ENCODE measurements around the gene S1PR1. TPM values are rescaled to one million over a fixed set of nuclear protein-coding genes. Genes with fewer than 3 reads are reported as not detected.

S1PR1 gene
- polyA plus RNA-seq, 6 donors from 2014 or later: 102 to 159 (median 133) TPM

DNA sequence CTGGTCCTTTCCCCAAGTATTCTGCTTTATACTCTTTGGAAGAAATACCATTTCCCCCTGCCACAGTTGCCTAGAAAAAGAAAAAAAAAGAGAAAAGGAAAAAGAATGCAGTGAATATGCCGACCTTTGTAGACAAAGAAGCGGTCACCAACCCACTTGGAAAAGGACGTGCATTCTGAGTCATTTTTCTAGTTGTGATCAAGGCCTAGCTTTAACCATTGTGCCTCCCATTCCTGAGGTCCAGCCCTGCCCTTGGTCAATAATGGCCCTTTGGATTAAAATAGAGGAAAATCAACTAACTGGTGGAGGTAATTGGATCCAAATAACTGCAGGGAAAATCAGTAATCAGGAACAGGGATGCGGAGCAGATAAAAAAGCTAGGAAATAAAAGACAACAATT is 24.8 kb downstream of the S1PR1 start:
- no peak for ATAC-seq (ENCODE audit: low read depth in 2 of 2)
- Mint-ChIP-seq H3K4me1 (peaks cover 59 to 79% (median 70%) of the 10 kb centered on the region in 3 donors), H3K27ac (peak overlapping the region in 1 of 6 donors; percentile 39), H3K27me3 (no peaks in the 10 kb centered on the region), H3K4me3 (no peak overlapping the region), H3K9me3 (no peaks in the 10 kb centered on the region), H3K36me3 (no peaks in the 10 kb centered on the region)
- no peak for DNase-seq

DNA sequence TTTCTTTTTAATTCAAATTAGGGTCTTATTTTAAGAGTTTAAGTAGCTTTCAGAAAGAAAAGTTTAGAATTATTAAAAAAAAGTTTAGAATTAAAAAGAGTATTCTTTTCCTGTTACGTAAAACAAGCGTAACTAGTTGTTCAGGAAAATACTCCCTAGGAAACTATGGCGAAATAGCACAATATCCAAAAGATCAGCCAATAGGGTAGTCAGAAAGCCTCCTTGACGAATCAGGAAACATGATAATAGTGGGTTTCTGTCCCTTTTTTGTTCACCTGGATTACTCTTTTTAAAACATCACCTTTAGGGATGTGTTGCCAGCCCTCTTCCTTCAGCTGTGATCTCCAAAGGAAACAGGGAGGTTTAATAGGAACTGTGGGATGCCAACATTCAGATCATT is 25.2 kb downstream of the S1PR1 start:
- Mint-ChIP-seq H3K4me3 (peak overlapping the region in 1 of 8 donors; percentile 57), H3K4me1 (peaks cover 59 to 79% (median 67%) of the 10 kb centered on the region in 3 donors), H3K27me3 (no peaks in the 10 kb centered on the region), H3K36me3 (no peaks in the 10 kb centered on the region), H3K27ac (peak overlapping the region in 1 of 6 donors; percentile 79), H3K9me3 (peaks cover 0 to 1% (median 0%) of the 10 kb centered on the region in 7 donors)
- DNase-seq: no peak
- no peak for ATAC-seq (ENCODE audit: low read depth in 2 of 2)

DNA sequence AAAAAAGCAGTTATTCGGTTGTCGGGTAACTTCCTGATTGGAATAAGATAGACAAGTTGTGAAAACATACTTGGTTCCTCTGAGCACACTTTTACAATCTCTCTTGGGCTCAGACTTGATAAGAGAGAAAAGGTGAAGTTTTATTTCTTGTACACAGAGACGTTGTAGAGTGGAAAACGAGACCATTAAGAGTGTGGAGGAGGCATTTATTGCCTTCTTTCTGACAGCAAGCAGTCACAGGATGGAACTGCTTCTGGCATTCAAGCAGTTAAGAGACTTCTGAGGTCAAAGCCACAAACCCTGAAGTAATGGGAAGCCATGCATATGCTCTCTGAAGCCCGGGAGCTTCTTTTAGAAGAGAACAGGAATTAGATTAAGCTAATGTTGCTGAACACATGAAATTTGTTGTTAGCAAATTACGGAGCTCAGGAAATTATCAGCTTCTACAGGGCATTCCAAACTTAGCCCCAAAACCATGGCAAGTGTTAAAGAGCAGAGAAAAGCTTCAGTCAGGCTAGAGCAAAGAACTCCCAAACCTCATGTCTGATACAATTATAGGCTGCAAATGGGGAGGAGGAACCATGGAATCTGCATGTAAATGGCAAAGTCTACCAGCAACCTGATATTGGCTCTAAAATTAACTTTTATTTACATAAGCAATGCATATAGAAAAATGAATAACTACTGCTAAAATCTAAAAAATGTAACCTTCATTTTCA is 26.0 kb downstream of the S1PR1 start:
- no peaks in the 10 kb centered on the region for H3K27me3 Mint-ChIP-seq
- peaks cover 0 to 1% (median 0%) of the 10 kb centered on the region in 7 donors for H3K9me3 Mint-ChIP-seq
- peak overlapping the region in 4 of 6 donors; percentile 19 to 79 (median 73) for H3K27ac Mint-ChIP-seq
- DNase-seq: peak; percentile 34
- H3K4me3 Mint-ChIP-seq: peak overlapping the region in 7 of 8 donors; percentile 21 to 77 (median 58)
- ATAC-seq (ENCODE audit: low read depth in 2 of 2): peak; percentile 57 to 62
- H3K4me1 Mint-ChIP-seq: peaks cover 58 to 72% (median 65%) of the 10 kb centered on the region in 3 donors
- no peaks in the 10 kb centered on the region for H3K36me3 Mint-ChIP-seq

DNA sequence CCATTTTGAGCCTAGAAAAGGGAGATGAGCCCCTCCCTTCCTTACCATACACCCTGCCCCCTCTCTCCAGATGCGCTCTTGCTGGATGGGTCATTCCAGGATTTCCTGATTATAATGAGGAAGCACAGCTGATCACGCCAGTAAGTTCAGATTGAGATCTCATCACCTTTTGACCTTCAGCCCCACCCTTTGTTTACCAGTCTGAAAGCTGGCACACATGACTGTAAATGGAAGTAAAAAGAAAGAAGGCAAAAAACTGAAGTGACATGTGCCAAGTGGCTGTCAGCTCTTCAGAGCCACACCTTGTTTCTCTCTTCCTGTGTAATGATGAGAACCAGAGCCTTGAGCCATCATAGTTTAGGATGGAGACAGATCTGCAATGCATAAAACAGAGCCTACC is 27.9 kb downstream of the S1PR1 start:
- Mint-ChIP-seq H3K4me1 (peaks cover 43 to 53% (median 47%) of the 10 kb centered on the region in 3 donors), H3K9me3 (peaks cover 0 to 1% (median 0%) of the 10 kb centered on the region in 7 donors), H3K36me3 (no peaks in the 10 kb centered on the region), H3K27ac (peak overlapping the region in 5 of 6 donors; percentile 21 to 91 (median 73)), H3K27me3 (no peaks in the 10 kb centered on the region), H3K4me3 (peak overlapping the region in 7 of 8 donors; percentile 1 to 84 (median 68))
- peak; percentile 63 to 66 for ATAC-seq (ENCODE audit: low read depth in 2 of 2)
- DNase-seq: peak; percentile 25

DNA sequence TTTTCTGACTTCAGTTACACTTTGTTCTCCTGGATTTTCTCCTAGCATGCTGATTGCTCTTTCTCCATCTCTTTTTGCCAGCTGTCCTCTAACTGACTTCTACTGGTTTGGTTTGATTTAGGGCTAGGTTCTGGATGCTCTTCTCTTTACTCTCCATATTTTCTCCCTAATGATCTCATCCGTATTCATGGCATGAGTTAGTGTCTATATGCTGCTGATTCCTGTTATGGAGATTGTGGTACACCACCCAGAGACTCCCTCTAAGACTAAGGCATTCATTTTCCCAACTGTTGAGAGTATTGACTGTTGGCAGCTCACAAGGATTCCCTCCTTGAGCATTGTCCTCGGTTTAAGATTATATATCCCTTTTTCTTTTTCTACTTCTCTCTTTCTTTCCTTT is 28.9 kb downstream of the S1PR1 start:
- Mint-ChIP-seq H3K36me3 (no peaks in the 10 kb centered on the region), H3K4me3 (peak overlapping the region in 1 of 8 donors; percentile 16)

DNA sequence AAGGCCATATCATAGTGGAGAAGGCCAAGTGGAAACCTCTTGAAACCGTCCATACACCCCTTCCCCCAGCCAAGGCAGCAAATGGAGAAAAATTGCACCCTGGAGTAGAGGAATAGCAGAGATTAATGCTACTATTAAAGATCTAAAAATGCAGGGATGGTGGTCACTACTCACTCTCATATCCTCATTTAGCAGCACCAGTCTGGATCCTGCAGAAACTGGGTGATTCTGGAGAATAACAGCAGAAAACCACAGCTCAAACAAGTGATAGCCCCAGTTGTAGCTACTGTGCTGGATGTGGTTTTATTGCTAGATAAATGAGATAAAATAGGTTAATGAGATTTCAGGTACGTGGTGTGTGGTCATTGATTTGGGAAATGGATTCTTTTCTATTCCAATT is 30.3 kb downstream of the S1PR1 start:
- Mint-ChIP-seq H3K36me3 (no peaks in the 10 kb centered on the region), H3K4me1 (peaks cover 32 to 39% (median 34%) of the 10 kb centered on the region in 3 donors), H3K4me3 (no peak overlapping the region)

More for the DNA sequence above, 28.9 kb downstream of the S1PR1 start:
- ATAC-seq (ENCODE audit: low read depth in 2 of 2) (no peak), DNase-seq (no peak)
- Mint-ChIP-seq H3K9me3 (peaks cover 0 to 4% (median 0%) of the 10 kb centered on the region in 7 donors), H3K4me1 (peaks cover 34 to 43% (median 37%) of the 10 kb centered on the region in 3 donors), H3K27me3 (no peaks in the 10 kb centered on the region), H3K27ac (peak overlapping the region in 3 of 6 donors; percentile 21 to 65 (median 21))

DNA sequence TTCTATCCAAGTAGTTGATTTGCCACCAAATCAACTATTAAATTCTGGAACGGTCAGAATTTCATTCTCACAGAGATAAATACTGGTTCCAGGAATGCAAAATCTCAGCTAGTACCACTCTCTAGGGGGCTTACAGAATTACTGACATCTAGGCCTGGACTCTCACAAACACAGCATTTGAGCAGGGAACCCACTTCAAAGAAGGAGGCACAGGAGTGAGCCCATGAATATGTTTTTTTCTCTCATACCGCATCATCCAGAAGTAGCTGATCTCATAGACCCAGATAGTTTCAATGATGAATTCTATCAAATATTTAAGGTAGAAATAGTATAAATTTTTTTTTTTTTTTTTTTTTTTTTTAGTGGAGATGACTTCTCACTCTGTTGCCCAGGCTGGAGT is 32.1 kb downstream of the S1PR1 start:
- H3K36me3 Mint-ChIP-seq: no peaks in the 10 kb centered on the region
- no peak overlapping the region for H3K4me3 Mint-ChIP-seq
- peaks cover 0 to 18% (median 2%) of the 10 kb centered on the region in 7 donors for H3K9me3 Mint-ChIP-seq
- H3K4me1 Mint-ChIP-seq: peaks cover 24 to 27% (median 25%) of the 10 kb centered on the region in 3 donors
- DNase-seq: no peak
- H3K27me3 Mint-ChIP-seq: no peaks in the 10 kb centered on the region
- ATAC-seq (ENCODE audit: low read depth in 2 of 2): no peak
- H3K27ac Mint-ChIP-seq: no peak overlapping the region

More for the DNA sequence above, 30.3 kb downstream of the S1PR1 start:
- Mint-ChIP-seq H3K9me3 (peaks cover 0 to 15% (median 2%) of the 10 kb centered on the region in 7 donors), H3K27ac (peak overlapping the region in 1 of 6 donors; percentile 68), H3K27me3 (no peaks in the 10 kb centered on the region)
- no peak for ATAC-seq (ENCODE audit: low read depth in 2 of 2)
- DNase-seq: no peak

DNA sequence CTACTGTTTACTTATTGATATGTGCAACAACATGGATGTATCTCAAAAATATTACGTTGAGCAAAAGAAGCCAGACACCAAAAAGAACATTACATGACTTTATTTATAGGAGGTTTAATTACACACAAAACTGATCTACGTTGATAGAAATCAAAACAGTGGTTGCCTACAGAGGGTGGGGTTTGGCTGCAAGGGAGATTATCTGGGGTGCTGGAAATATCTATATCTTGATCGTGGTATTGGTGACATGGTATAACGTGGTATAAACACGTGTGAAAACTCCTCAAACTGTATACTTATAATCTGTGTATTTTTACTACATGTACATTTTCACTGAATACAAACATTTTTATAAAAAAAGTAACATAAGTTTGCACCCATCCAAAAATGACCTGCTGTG is 38.9 kb downstream of the S1PR1 start:
- peaks cover 28 to 46% (median 46%) of the 10 kb centered on the region in 3 donors for H3K4me1 Mint-ChIP-seq
- H3K36me3 Mint-ChIP-seq: no peaks in the 10 kb centered on the region
- no peak overlapping the region for H3K4me3 Mint-ChIP-seq
- DNase-seq (no peak), ATAC-seq (ENCODE audit: low read depth in 2 of 2) (no peak)
- no peak overlapping the region for H3K27ac Mint-ChIP-seq
- H3K9me3 Mint-ChIP-seq: peaks cover 0 to 14% (median 2%) of the 10 kb centered on the region in 7 donors
- H3K27me3 Mint-ChIP-seq: no peaks in the 10 kb centered on the region

DNA sequence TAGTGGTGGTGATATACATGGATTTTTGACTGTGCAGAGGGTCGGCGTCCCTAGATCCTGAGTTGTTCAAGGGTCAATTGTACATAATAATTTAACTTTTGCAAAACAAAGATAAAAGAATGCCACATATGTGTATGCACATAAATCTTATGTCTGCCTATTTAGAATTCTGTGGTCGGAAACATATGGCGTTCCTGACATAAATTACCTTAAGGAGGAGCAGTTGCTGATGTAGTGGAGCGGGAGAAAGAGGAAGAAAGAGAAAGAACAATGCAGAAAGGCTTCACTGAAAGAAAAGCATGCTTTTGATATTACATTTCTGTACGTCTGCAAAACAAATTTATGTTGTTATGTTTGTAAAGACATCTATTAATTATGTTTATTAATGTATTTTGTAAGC is 40.0 kb downstream of the S1PR1 start:
- peak overlapping the region in 7 of 8 donors; percentile 23 to 81 (median 68) for H3K4me3 Mint-ChIP-seq

DNA sequence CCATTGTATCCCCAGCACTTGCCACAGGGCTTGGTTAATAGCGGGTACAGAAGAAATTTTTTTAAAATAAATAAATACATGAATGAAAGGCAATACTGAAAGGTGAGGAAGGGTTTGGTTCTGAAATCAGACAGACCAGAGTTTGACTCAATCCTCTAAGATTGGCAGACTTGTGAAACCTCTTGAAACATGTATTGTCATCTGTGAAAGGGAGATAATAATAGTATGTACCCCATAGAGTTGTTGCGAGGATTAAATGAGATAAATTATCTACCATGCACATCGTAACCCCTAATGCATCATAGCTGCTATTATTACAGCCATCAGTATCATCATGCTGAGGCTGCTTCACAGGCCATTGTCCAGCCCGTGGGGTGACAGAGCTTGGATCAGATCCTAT is 41.4 kb downstream of the S1PR1 start:
- ATAC-seq (ENCODE audit: low read depth in 2 of 2) (no peak), DNase-seq (no peak)
- H3K4me1 Mint-ChIP-seq: peaks cover 32 to 51% (median 51%) of the 10 kb centered on the region in 3 donors
- H3K36me3 Mint-ChIP-seq: no peaks in the 10 kb centered on the region
- peak overlapping the region in 1 of 6 donors; percentile 53 for H3K27ac Mint-ChIP-seq
- H3K27me3 Mint-ChIP-seq: no peaks in the 10 kb centered on the region
- H3K9me3 Mint-ChIP-seq: peaks cover 0 to 2% (median 0%) of the 10 kb centered on the region in 7 donors
- H3K4me3 Mint-ChIP-seq: peak overlapping the region in 1 of 8 donors; percentile 67

More for the DNA sequence above, 40.0 kb downstream of the S1PR1 start:
- Mint-ChIP-seq H3K36me3 (no peaks in the 10 kb centered on the region), H3K27me3 (no peaks in the 10 kb centered on the region), H3K4me1 (peaks cover 28 to 51% (median 51%) of the 10 kb centered on the region in 3 donors), H3K27ac (no peak overlapping the region), H3K9me3 (peaks cover 0 to 8% (median 0%) of the 10 kb centered on the region in 7 donors)
- DNase-seq: peak; percentile 19
- ATAC-seq (ENCODE audit: low read depth in 2 of 2): peak; percentile 51

DNA sequence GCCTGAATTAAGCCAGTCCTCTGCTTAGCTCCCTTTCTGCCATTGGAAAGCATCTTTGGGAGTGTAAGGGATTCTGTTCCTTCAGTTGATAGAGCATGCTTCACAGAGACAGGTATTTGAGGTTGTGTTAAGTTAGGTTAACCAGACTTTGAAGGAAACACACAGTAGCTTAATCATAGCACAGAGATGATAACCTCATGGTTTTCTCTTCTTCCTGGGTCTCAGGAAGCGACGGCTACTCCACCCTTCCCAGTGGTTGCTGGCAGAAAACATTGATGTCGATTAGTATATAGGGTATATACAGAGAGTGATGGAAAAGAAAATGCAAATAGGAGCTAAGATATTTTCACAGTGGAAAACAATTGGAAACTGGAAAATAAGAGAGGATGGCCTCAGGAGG is 42.0 kb downstream of the S1PR1 start:
- DNase-seq: no peak
- peak overlapping the region in 2 of 6 donors; percentile 39 to 58 for H3K27ac Mint-ChIP-seq
- H3K9me3 Mint-ChIP-seq: peaks cover 0 to 2% (median 0%) of the 10 kb centered on the region in 7 donors
- no peak for ATAC-seq (ENCODE audit: low read depth in 2 of 2)
- peak overlapping the region in 4 of 8 donors; percentile 19 to 55 (median 46) for H3K4me3 Mint-ChIP-seq
- no peaks in the 10 kb centered on the region for H3K36me3 Mint-ChIP-seq
- no peaks in the 10 kb centered on the region for H3K27me3 Mint-ChIP-seq
- H3K4me1 Mint-ChIP-seq: peaks cover 32 to 51% (median 51%) of the 10 kb centered on the region in 3 donors

DNA sequence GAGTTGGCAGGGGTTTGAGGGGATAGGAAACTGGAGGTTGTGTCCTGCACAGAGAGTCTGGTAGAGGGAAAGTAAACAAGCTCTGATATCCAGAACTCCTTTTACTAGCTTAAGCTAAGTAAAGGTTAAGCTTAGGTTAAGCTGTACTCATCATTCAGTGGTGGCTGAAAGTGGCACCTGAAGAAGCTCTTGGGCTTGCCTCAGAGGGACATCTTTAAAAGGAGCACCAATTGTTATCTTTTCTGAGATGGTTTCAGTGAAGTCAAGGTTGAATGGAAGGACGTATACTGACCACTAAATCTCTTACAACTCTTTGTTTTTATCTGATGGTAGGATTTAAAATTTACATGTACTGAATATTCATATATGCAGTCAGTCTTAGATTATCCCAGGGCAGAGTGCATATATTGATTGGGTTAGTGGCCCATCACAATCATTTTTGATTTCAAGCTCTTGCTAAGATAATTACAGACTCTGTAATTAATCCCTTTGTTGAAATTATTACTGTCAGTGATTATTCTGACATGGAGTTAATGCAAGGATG is 43.3 kb downstream of the S1PR1 start:
- peak overlapping the region in 1 of 8 donors; percentile 45 for H3K4me3 Mint-ChIP-seq
- peaks cover 0 to 2% (median 0%) of the 10 kb centered on the region in 7 donors for H3K9me3 Mint-ChIP-seq
- no peaks in the 10 kb centered on the region for H3K27me3 Mint-ChIP-seq
- peak overlapping the region in 2 of 6 donors; percentile 23 to 76 for H3K27ac Mint-ChIP-seq
- no peak for ATAC-seq (ENCODE audit: low read depth in 2 of 2)
- H3K4me1 Mint-ChIP-seq: peaks cover 32 to 56% (median 51%) of the 10 kb centered on the region in 3 donors
- no peak for DNase-seq
- no peaks in the 10 kb centered on the region for H3K36me3 Mint-ChIP-seq

DNA sequence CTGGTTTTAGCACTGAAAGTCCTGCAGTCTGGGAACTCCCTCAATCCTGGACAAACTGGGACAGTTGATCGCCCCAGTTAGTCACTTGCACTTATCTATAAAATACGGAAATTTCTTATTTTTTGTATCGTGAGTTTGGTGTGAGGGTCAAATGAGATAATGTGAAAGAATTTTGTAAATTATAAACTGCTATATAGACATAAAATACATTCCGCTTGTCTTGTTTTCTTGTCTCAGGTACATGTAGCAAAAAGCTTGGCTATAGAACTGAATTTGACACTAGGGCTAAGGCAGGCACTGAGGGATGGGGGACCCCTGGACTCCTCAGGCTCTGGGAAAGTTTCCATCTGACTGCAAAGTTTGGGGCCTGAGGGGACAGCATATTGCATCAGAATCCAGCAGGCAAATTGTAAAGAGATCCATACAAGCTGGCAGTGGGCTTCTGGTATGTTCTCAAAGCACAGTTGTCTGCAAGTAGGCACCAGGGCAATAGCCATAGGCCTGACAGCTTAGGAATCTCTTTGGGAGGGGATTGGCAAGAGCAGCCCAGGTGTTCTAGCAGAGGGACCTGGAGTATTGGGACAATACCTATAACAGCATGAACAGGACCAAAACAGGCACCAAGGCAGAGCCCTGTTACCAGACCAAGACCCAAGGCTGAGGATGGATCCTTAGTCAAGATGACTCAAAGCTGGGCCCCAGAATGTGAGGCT is 44.3 kb downstream of the S1PR1 start:
- H3K4me3 Mint-ChIP-seq: peak overlapping the region in 1 of 8 donors; percentile 47
- H3K4me1 Mint-ChIP-seq: peaks cover 32 to 50% (median 43%) of the 10 kb centered on the region in 3 donors
- H3K27ac Mint-ChIP-seq: peak overlapping the region in 1 of 6 donors; percentile 54
- no peak for ATAC-seq (ENCODE audit: low read depth in 2 of 2)
- peaks cover 0 to 2% (median 0%) of the 10 kb centered on the region in 7 donors for H3K9me3 Mint-ChIP-seq
- H3K27me3 Mint-ChIP-seq: no peaks in the 10 kb centered on the region
- no peak for DNase-seq
- no peaks in the 10 kb centered on the region for H3K36me3 Mint-ChIP-seq
